HEK293T (cell line): Measurements from ENCODE around the gene NGFR.

Experiments used
- CTCF ChIA-PET: fragments of 350-600 bp; formaldehyde crosslinking; extraction: SDS; loops from one replicate; lab custom pipeline; 2021; ENCODE audit warnings: antibody characterized with exemption, inconsistent platforms; lab: Yijun Ruan, JAX
- POLR2A ChIA-PET: fragments of 350-600 bp; formaldehyde crosslinking; extraction: SDS; loops from one replicate; lab custom pipeline; 2020; ENCODE audit warnings: antibody characterized with exemption, inconsistent platforms; lab: Yijun Ruan, JAX
- DNase-seq: peaks from one replicate; pipeline ENCODE4 v3.0.0; 2012; ENCODE audit warnings: mixed read lengths; ENCODE audit errors: extremely low spot score
- ARNT ChIP-seq: fragments of 450-650 bp; IDR thresholded peaks from 2 replicates; pipeline ENCODE4 v1.6.1; 2017; ENCODE audit warnings: mild to moderate bottlenecking
- BHLHE40 ChIP-seq: fragments of 450-650 bp; IDR thresholded peaks from 2 replicates; pipeline ENCODE4 v1.6.1; 2016; ENCODE audit warnings: mild to moderate bottlenecking, moderate library complexity, borderline replicate concordance
- CTBP1 ChIP-seq: fragments of 450-650 bp; IDR thresholded peaks from 2 replicates; pipeline ENCODE4 v1.6.1; 2016; ENCODE audit warnings: borderline replicate concordance
- ELF4 ChIP-seq: fragments of 450-650 bp; IDR thresholded peaks from 2 replicates; pipeline ENCODE4 v1.6.1; 2017; ENCODE audit warnings: antibody characterized with exemption
- FOXA1 ChIP-seq: fragments of 450-650 bp; IDR thresholded peaks from 2 replicates; pipeline ENCODE4 v1.6.1; 2016; ENCODE audit warnings: mild to moderate bottlenecking
- FOXK2 ChIP-seq: fragments of 450-650 bp; IDR thresholded peaks from 2 replicates; pipeline ENCODE4 v1.6.1; 2016; ENCODE audit warnings: mild to moderate bottlenecking
- FOXM1 ChIP-seq: fragments of 450-650 bp; IDR thresholded peaks from 2 replicates; pipeline ENCODE4 v1.6.1; 2017; ENCODE audit warnings: mild to moderate bottlenecking, borderline replicate concordance
- HDGF ChIP-seq: fragments of 450-650 bp; IDR thresholded peaks from 2 replicates; pipeline ENCODE4 v1.6.1; 2017; ENCODE audit warnings: antibody characterized with exemption, borderline replicate concordance
- L3MBTL2 ChIP-seq: fragments of 450-650 bp; conservative IDR thresholded peaks from 2 replicates; pipeline ENCODE4 v1.6.1; 2016; ENCODE audit warnings: mild to moderate bottlenecking
- LEF1 ChIP-seq: fragments of 450-650 bp; IDR thresholded peaks from 2 replicates; pipeline ENCODE4 v1.6.1; 2017; ENCODE audit warnings: mild to moderate bottlenecking, borderline replicate concordance
- NFRKB ChIP-seq: fragments of 450-650 bp; IDR thresholded peaks from 2 replicates; pipeline ENCODE4 v1.6.1; 2016; ENCODE audit warnings: mild to moderate bottlenecking, moderate library complexity
- PKNOX1 ChIP-seq: fragments of 450-650 bp; IDR thresholded peaks from 2 replicates; pipeline ENCODE4 v1.6.1; 2016
- SP1 ChIP-seq: fragments of 450-650 bp; IDR thresholded peaks from 2 replicates; pipeline ENCODE4 v1.6.1; 2017
- SUZ12 ChIP-seq: fragments of 450-650 bp; IDR thresholded peaks from 2 replicates; pipeline ENCODE4 v1.6.1; 2016; ENCODE audit warnings: mild to moderate bottlenecking
- TARDBP ChIP-seq: fragments of 450-650 bp; IDR thresholded peaks from 2 replicates; pipeline ENCODE4 v1.6.1; 2016
- ZNF384 ChIP-seq: fragments of 450-650 bp; IDR thresholded peaks from 2 replicates; pipeline ENCODE4 v1.6.1; 2016

NGFR gene

DNA sequence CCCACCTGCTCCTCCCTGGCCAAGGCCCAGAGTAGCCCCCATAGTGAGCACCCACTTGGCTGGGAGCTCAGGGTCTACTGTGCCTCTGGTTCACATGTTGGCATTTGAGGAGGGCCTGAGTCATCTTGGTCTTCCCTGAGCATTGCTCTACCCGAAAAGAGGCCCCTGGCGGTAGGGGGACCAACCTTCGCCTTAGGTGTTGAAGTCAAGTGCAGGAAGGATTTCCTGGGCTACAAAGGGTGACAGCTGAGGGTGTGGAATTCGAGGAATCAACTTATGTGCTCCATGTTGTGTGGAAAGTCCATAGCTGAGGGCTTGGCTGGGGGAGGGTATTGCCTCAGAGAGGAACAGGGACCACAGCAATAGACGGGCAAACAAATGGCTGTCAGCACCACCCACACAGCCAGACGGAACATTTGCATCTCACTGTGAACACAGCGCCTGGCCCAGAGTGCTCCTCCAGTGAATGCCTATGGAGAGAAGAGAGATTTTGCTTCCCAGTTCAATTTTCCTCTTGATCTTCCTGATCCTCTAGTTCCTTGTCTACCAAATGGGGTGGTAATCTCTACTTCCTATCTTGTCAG lies 35.6 kb upstream of the NGFR start:
- ChIA-PET CTCF (no interaction called here), POLR2A (no interaction called here)
- TF ChIP-seq FOXK2 = no peak
- no peak for TF ChIP-seq ELF4
- DNase-seq = no peak

DNA sequence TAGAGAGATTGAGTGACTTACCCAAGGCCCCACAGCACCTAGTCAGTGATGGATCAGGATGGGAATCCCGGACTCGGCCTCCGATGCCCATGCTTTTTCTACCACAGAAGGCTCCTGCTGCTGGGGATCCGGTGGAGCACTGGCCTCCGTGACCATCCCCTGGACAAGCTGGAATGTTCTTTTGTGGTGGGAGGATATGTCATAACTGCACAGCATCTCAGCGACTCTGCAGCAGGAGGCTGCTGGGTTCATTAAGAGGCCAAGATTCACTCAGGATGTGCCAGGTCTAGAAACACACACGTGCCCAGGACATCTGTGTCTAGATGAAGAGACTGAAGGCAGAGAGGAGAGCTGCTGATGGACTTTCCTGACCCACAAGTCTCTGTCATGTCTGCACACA lies 34.7 kb upstream of the NGFR start:
- CTCF ChIA-PET = no interaction called here
- no peak for DNase-seq
- POLR2A ChIA-PET = no interaction called here
- no peak for TF ChIP-seq PKNOX1

- CTCF ChIA-PET = interaction anchor here (0.7 kb wide), 1 partner anchor 26 kb away, joined by 6 read pairs; no protein-coding TSS in a partner anchor
- POLR2A ChIA-PET = no interaction called here
- DNase-seq = no peak
Measured at GRCh38 chr17:49461580-49461979, 33.5 kb upstream of the NGFR start.

GRCh38 chr17:49464049-49464448 lies 31.0 kb upstream of the NGFR start:
- CTCF ChIA-PET = no interaction called here
- POLR2A ChIA-PET = no interaction called here
- TF ChIP-seq FOXA1 = no peak
- no peak for TF ChIP-seq ELF4
- no peak for TF ChIP-seq ZNF384
- no peak for TF ChIP-seq SUZ12
- TF ChIP-seq FOXM1 = no peak
- no peak for TF ChIP-seq NFRKB
- TF ChIP-seq HDGF = no peak
- no peak for TF ChIP-seq L3MBTL2
- TF ChIP-seq PKNOX1 = no peak
- no peak for TF ChIP-seq TARDBP
- TF ChIP-seq CTBP1 = no peak
- TF ChIP-seq LEF1 = no peak
- TF ChIP-seq ARNT = no peak
- DNase-seq = no peak

More at GRCh38 chr17:49461580-49461979, 33.5 kb upstream of the NGFR start:
- no peak for TF ChIP-seq HDGF
- no peak for TF ChIP-seq CTBP1
- TF ChIP-seq PKNOX1 = no peak
- TF ChIP-seq ARNT = no peak
- TF ChIP-seq FOXM1 = no peak
- TF ChIP-seq FOXA1 = no peak
- no peak for TF ChIP-seq BHLHE40
- TF ChIP-seq L3MBTL2 = no peak
- no peak for TF ChIP-seq FOXK2
- no peak for TF ChIP-seq TARDBP
- no peak for TF ChIP-seq NFRKB
- no peak for TF ChIP-seq LEF1
- TF ChIP-seq ELF4 = no peak
- TF ChIP-seq SUZ12 = no peak

- ChIA-PET CTCF (interaction anchor here (0.6 kb wide), 1 partner anchor 10 kb away, joined by 3 read pairs; no protein-coding TSS in a partner anchor), POLR2A (no interaction called here)
- TF ChIP-seq CTBP1 (no peak), FOXK2 (no peak), FOXM1 (no peak), HDGF (no peak), ZNF384 (no peak), ELF4 (no peak), NFRKB (no peak)
- no peak for DNase-seq
Measured at GRCh38 chr17:49465331-49465903, 29.7 kb upstream of the NGFR start.

DNA sequence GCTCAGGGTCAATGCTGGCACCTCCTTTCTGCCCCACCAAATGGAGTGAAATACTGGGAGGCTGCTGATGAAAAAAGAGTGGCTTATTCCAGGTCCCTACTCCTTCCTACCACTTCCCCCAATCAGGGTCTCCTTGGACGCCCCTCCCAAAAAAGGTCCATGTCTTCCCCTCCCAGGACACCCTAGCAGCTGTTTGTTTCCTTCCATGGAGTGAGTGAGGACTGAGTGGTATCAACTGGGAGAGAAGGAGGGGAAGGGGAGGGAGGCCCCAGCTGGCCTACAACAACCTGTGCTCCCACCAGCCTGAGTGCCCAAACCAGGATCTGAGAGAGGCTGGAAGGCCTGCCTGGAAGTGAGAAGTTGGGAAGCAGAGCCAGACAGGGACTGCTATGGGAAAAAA lies 28.7 kb upstream of the NGFR start:
- TF ChIP-seq TARDBP = no peak
- TF ChIP-seq ELF4 = no peak
- TF ChIP-seq HDGF = no peak
- TF ChIP-seq L3MBTL2 = no peak
- no peak for TF ChIP-seq ZNF384
- no peak for TF ChIP-seq ARNT
- TF ChIP-seq NFRKB = no peak
- no peak for TF ChIP-seq PKNOX1
- no peak for TF ChIP-seq FOXM1
- no peak for TF ChIP-seq FOXA1
- no peak for TF ChIP-seq SP1
- no peak for TF ChIP-seq LEF1
- ChIA-PET POLR2A (interaction anchor here (0.7 kb wide), 1 partner anchor 18 kb away, joined by 3 read pairs; no protein-coding TSS in a partner anchor), CTCF (no interaction called here)
- DNase-seq = no peak
